Caco-2 (cell line): Measurements from ENCODE around the gene PMPCB. TPM values are rescaled to one million over a fixed set of nuclear protein-coding genes. Genes with fewer than 3 reads are reported as not detected.
A peak's percentile ranks its signal among the peaks of the same experiment; 100 is the strongest.
"Not testable (repeated sequence)": the region's sequence is repeated elsewhere in the genome, so short reads cannot be mapped to it uniquely, and the experiment has no call there.

Source experiments
- Bru-seq: library from RNA; stranded (reverse); fragments of 400-500 nt; gene quantifications from one replicate; lab custom pipeline; 2021; lab: Mats Ljungman, UMichigan
- BruChase-seq, 2 experiments: library from RNA; stranded (reverse); fragments of 400-500 nt; gene quantifications; one replicate each; lab custom pipeline; 2021; lab: Mats Ljungman, UMichigan
- BruUV-seq: library from RNA; stranded (reverse); fragments of 400-500 nt; replicated peaks from 2 replicates; lab custom pipeline; 2021; lab: Mats Ljungman, UMichigan
- CTCF ChIA-PET: fragments of 300-600 bp; sonication (Branson Sonifier 250); formaldehyde crosslinking; loops from one replicate; lab custom pipeline; 2022; ENCODE audit warnings: antibody characterized with exemption; lab: Charles Lee
- POLR2A ChIA-PET: fragments of 300-600 bp; sonication (Branson Sonifier 250); formaldehyde crosslinking; loops from one replicate; lab custom pipeline; 2022; ENCODE audit warnings: antibody characterized with exemption; lab: Charles Lee
- DNase-seq, 2 experiments: peaks; one replicate each; pipeline versions ENCODE4 v3.0.0 to v3.0.0-alpha.2; 2020 to 2022
- H3K27me3 ChIP-seq: replicated peaks from 2 replicates; pipeline ENCODE4 v1.6.0; 2011; ENCODE audit warnings: low read length; ENCODE audit not compliant: control insufficient read depth, insufficient read depth
- H3K36me3 ChIP-seq: 2 replicates; pipeline ENCODE4 v1.5.1; 2011; ENCODE audit warnings: low read length; ENCODE audit not compliant: control insufficient read depth, insufficient read depth
- H3K4me1 ChIP-seq: fragments of 250-450 bp; sonication (Bioruptor Pico); 2 replicates; pipeline ENCODE4 v1.5.1; 2020; ENCODE audit warnings: mild to moderate bottlenecking
- H3K4me3 ChIP-seq: 2 replicates; pipeline ENCODE4 v1.5.1; 2011; ENCODE audit warnings: low read depth, mild to moderate bottlenecking, control low read depth, low read length
- H3K9me3 ChIP-seq: fragments of 250-450 bp; sonication (Bioruptor Pico); 2 replicates; pipeline ENCODE4 v1.5.1; 2020; ENCODE audit warnings: mild to moderate bottlenecking, moderate library complexity
- H3K27ac Mint-ChIP-seq: one replicate; pipeline ENCODE4 v1.8.0; 2022; ENCODE audit warnings: mixed read lengths; ENCODE audit not compliant: unreplicated experiment
- H3K27me3 Mint-ChIP-seq: one replicate; pipeline ENCODE4 v1.8.0; 2022; ENCODE audit warnings: mixed read lengths; ENCODE audit not compliant: insufficient read depth, unreplicated experiment
- H3K36me3 Mint-ChIP-seq: one replicate; pipeline ENCODE4 v1.8.0; 2022; ENCODE audit warnings: mild to moderate bottlenecking, mixed read lengths; ENCODE audit not compliant: insufficient read depth, unreplicated experiment
- H3K4me1 Mint-ChIP-seq: one replicate; pipeline ENCODE4 v1.8.0; 2022; ENCODE audit warnings: low read depth, mixed read lengths; ENCODE audit not compliant: unreplicated experiment
- H3K4me3 Mint-ChIP-seq: one replicate; pipeline ENCODE4 v1.8.0; 2022; ENCODE audit warnings: mild to moderate bottlenecking, moderate library complexity, mixed read lengths; ENCODE audit not compliant: unreplicated experiment
- H3K9me3 Mint-ChIP-seq: one replicate; pipeline ENCODE4 v1.8.0; 2022; ENCODE audit warnings: mixed read lengths; ENCODE audit not compliant: unreplicated experiment
- CTCF ChIP-seq, 2 experiments: fragments of 200-600 bp in 1 of 2; IDR thresholded peaks; 1 replicate in 1 of 2; 2 replicates in 1 of 2; pipeline versions ENCODE4 v1.5.1 to v1.8.0; 2011 to 2022; ENCODE audit warnings: antibody characterized with exemption in 1 of 2, control low read depth in 1 of 2, inconsistent platforms in 1 of 2, low read depth in 1 of 2, low read length in 1 of 2, mild to moderate bottlenecking in 1 of 2, moderate library complexity in 1 of 2; ENCODE audit not compliant: insufficient read depth in 1 of 2, severe bottlenecking in 1 of 2, unreplicated experiment in 1 of 2
- intact Hi-C: fragments of 100-400 bp; cut with micrococcal nuclease; formaldehyde crosslinking; loops from one replicate; pipeline ENCODE4 v1.10.0; 2022; ENCODE audit not compliant: unreplicated experiment
- long read RNA-seq: library from polyadenylated mRNA; stranded (forward); transcript quantifications from one replicate; pipeline ENCODE4 v2.0.0, GENCODE V29; 2022
- total RNA-seq: library from RNA; stranded (reverse); gene quantifications from 2 replicates; pipeline ENCODE4 v1.2.3, GENCODE V29; 2022

PMPCB gene
- total RNA-seq: 77.6 and 90.9 TPM in 2 replicates
- Bru-seq, nascent RNA: percentile 94 among the genes with signal in this experiment
- BruChase-seq, experiment 1, labeled RNA remaining after a 2-hour chase: percentile 89 among the genes with signal in this experiment
- BruChase-seq, experiment 2, labeled RNA remaining after a 6-hour chase: percentile 91 among the genes with signal in this experiment
- long read RNA-seq, transcript PMPCB-201 (13 exons, 2,472 nt): major isoform, 101 of 160 reads
- long read RNA-seq, transcript PMPCB-202 (12 exons, 1,714 nt): minor isoform, 34 of 160 reads
- long read RNA-seq, partial matches to known transcripts: 19 of 160 reads
- long read RNA-seq, other reads (novel, unspliced or antisense): 6 of 160 reads

GRCh38 chr7:103296901-103297836 is at the start of gene PMPCB:
Gene PMPCB (plus strand): TSS chr7:103297435. CDS start chr7:103297460, 25 bp downstream.
- Mint-ChIP-seq H3K27ac (peak within 1 kb of the TSS; percentile 76), H3K9me3 (no peaks in the 10 kb centered on the region), H3K4me1 (no peaks in the 10 kb centered on the region), H3K4me3 (peak within 1 kb of the TSS; percentile 82), H3K27me3 (no peaks in the 10 kb centered on the region), H3K36me3 (peaks cover 38% of the 10 kb centered on the region)
- DNase-seq: peak; percentile 93 to 94
- Histone ChIP-seq H3K36me3 (peaks cover 2% of the 10 kb centered on the region; the same call in 1 of the 2 replicates), H3K4me3 (peak within 1 kb of the TSS; percentile 88), H3K9me3 (no peaks in the 10 kb centered on the region), H3K4me1 (peaks cover 4% of the 10 kb centered on the region; the same call in 1 of the 2 replicates), H3K27me3 (no peaks in the 10 kb centered on the region)
- intact Hi-C loops: loop anchor here (1.0 kb wide), 2 partner anchors 47 to 110 kb away; partner anchors contain the start of gene DNAJC2
- POLR2A ChIA-PET: no interaction called here
- CTCF ChIA-PET: interaction anchor here (0.7 kb wide), 1 partner anchor 94 kb away, joined by 3 read pairs; no protein-coding TSS in a partner anchor
- BruUV-seq: TSS peak; percentile 69
- TF ChIP-seq CTCF (IDR thresholded peaks at IDR 0.05; ENCODE audit: insufficient read depth in 1 of 2, low read depth in 1 of 2, low read length in 1 of 2, severe bottlenecking in 1 of 2, unreplicated experiment in 1 of 2): peak; percentile 94 to 96

GRCh38 chr7:103253699-103254506 is 43.3 kb upstream of the PMPCB start:
- intact Hi-C loops, POLR2A ChIA-PET, H3K4me3 ChIP-seq, H3K36me3 Mint-ChIP-seq, DNase-seq, H3K27me3 ChIP-seq, H3K4me1 Mint-ChIP-seq, H3K4me1 ChIP-seq, H3K4me3 Mint-ChIP-seq, H3K9me3 Mint-ChIP-seq, H3K27me3 Mint-ChIP-seq, H3K36me3 ChIP-seq, BruUV-seq, H3K27ac Mint-ChIP-seq, CTCF ChIA-PET, H3K9me3 ChIP-seq: not testable (repeated sequence)

- intact Hi-C loops, CTCF ChIA-PET, H3K4me1 Mint-ChIP-seq, H3K9me3 Mint-ChIP-seq, H3K4me1 ChIP-seq, POLR2A ChIA-PET, H3K4me3 Mint-ChIP-seq, H3K4me3 ChIP-seq, H3K9me3 ChIP-seq, H3K27ac Mint-ChIP-seq, H3K36me3 Mint-ChIP-seq, DNase-seq, H3K27me3 ChIP-seq, BruUV-seq, H3K36me3 ChIP-seq: not testable (repeated sequence)
- H3K27me3 Mint-ChIP-seq: peaks cover 16% of the 10 kb centered on the region
Measured at GRCh38 chr7:103264054-103264453, 33.2 kb upstream of the PMPCB start.

GRCh38 chr7:103266229-103266628 is 31.0 kb upstream of the PMPCB start:
- POLR2A ChIA-PET: not testable (repeated sequence)

GRCh38 chr7:103273374-103273773 is 23.9 kb upstream of the PMPCB start:
- BruUV-seq: not testable (repeated sequence)

More at GRCh38 chr7:103266229-103266628, 31.0 kb upstream of the PMPCB start:
- H3K4me1 Mint-ChIP-seq, BruUV-seq, H3K27me3 ChIP-seq, H3K4me3 ChIP-seq, DNase-seq, H3K4me1 ChIP-seq, CTCF ChIA-PET, H3K9me3 ChIP-seq, H3K27ac Mint-ChIP-seq, intact Hi-C loops, H3K4me3 Mint-ChIP-seq, H3K9me3 Mint-ChIP-seq, H3K36me3 ChIP-seq, H3K36me3 Mint-ChIP-seq: not testable (repeated sequence)
- peaks cover 15% of the 10 kb centered on the region for H3K27me3 Mint-ChIP-seq

More at GRCh38 chr7:103273374-103273773, 23.9 kb upstream of the PMPCB start:
- CTCF ChIA-PET, H3K27ac Mint-ChIP-seq, H3K27me3 ChIP-seq, H3K4me3 ChIP-seq, H3K27me3 Mint-ChIP-seq, DNase-seq, H3K4me1 ChIP-seq, H3K4me3 Mint-ChIP-seq, H3K36me3 Mint-ChIP-seq, POLR2A ChIA-PET, H3K36me3 ChIP-seq, H3K4me1 Mint-ChIP-seq, H3K9me3 ChIP-seq, intact Hi-C loops, H3K9me3 Mint-ChIP-seq: not testable (repeated sequence)
